ENCODE data around the gene EXOC4.
"Not testable (repeated sequence)": the region's sequence is repeated elsewhere in the genome, so short reads cannot be mapped to it uniquely, and the experiment has no call there.

Gene EXOC4

DNA sequence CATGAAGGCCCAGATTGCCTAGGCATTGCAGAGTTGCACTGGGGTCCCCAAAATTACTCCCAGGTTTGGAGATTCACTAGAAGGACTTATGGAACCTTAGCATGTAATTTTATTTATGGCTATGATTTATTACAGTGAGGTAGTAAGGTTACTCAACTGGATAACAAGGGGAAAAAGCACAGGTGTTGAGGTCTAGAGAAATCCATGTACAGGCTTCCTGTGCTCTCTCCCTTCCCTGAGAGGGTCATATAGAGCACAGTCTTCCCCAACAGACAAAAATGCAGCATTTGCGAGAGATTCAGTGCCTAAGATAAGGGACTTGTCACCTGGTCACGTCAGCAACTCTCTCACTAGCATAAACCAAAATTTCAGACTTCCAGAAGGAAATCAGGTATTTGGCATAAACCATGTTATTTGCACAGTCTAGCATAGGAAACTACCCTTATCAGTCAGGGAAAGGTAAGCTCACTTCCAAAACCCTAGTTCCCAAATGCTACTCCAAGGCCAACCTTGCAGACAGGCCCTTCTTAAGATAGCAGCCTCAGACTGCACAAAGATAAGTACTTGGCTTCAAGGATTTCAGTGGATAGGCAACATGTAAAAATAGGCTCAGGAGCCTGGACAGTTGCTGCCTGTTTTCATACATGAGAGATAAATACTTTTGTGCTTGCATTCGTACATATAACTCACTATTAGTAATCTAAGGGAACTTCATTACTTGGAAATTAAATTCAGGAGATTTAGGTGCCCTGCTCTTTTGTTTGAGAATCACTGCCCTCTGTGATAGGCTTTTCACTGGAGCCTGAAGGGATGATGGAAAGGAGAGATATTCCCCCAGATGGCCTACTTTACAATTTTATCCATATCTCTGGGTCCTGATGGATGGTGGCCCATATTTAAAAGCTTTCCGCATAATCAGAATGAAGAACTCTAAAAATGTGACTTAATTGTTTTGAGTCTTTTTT, 495.8 kb downstream of the EXOC4 start:
- no peak for DNase-seq (ENCODE audit: low read depth, low spot score)

DNA sequence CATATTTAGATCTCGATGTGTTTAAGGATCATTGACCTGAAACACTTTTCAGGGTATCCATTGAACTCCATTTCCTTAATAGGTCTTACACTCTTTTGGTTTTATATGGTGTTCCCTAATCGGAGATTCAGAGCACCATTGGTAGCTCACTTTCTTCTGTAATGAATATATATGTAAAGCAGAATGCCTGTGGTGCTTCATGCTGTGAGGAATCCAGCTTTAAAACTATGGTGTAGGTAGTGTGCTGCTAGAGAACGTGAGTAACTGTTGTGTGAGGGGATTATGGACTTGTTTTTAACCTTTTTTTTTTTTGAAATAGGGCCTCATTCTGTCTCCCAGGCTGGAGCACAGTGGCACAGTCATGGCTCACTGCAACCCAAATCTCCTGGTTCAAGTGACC, 497.4 kb downstream of the EXOC4 start:
- no peak for DNase-seq (ENCODE audit: low read depth, low spot score)

DNA sequence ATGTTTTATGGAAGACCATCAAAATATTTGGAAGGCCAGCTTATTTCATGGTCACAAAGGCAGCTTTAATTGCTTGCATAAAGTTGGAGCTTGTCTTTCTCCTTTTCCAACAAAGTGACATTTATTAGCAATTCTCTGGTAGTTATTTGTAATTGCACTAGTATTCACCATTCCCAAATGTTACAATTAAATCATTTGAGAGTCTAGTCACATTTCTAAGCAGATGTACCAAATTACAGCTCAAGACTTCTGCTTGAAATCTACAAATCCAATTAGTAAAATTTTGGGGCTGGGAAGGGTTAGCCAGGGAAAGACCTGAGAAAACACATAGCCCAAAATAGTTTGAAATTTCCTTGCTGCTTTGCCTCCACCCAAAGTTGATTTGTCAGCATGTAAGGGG, 498.2 kb downstream of the EXOC4 start:
- no peak for DNase-seq (ENCODE audit: low read depth, low spot score)

DNA sequence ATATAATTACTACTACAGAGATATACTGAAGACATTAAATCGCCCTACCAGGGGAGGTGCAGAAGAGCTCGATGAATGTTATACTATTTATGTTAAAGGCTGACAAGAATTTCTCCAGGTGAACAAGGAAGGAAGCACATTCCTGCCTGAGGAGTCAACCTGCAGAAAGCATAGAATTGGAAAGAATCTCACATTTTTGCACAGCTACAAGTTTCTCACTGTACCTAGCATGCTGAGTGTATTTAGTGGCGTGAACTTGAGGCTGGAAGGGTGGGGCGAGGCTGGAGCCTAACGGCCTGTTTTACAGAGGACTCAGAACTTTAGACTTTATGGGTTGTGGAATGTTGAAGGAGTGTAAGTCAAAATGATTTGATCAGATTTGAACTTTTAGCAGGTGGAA, 500.6 kb downstream of the EXOC4 start:
- DNase-seq (ENCODE audit: low read depth, low spot score), result no peak

DNA sequence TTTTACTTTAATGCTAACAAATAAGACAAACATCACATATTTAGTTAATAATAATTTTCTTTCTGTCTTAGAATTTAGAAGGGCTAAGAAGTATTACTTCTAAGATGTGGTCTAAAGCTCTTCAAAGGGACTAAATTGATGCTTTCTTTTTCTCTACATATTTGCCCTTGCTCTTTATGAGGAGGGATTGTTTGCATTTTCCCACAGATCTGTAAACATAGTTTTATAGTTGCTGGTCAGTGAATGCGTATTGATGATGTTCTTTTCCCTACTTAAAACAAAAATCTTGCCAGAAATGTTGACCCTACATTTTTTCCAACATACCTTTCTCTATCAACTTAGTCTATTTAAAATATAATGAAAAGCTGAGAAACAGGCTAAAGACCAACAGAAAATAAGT, 501.8 kb downstream of the EXOC4 start:
- no peak for DNase-seq (ENCODE audit: low read depth, low spot score)

DNA sequence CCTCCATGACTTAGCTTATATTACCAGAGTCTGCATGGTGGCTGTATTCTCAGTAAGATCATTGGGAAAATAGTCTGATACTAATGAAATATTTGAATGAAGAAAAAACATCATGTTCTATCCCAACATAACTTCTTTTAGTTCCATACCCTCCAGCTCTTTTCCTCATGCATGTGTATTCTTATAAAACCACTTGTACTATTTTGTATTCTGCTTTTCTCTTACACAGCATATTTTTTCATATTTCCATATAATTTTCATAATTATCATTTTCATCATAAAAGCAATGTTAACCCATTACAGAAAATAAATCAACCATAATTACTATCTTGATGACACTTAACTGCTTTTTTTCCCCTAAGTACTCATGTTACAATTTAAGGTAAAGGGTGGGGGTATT, 503.0 kb downstream of the EXOC4 start:
- DNase-seq (ENCODE audit: low read depth, low spot score), result no peak

DNA sequence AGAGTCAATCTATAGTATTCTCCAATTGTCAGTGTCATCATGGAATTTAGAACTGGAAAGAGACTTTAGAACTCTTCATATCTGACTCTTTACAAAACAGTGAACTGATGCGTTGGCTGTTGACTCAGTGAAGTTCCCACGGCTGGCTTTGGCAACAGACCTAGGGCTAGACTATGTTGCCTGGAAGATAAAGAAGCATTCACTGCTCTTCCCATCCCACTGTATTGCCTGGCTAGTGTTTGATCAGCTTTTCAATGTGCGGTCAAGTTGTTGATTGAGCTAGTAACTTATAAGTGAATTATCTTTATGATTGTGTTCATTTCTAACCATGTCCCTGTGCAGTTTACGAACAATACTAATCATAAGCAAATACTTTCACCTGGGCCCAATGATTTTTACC, 508.6 kb downstream of the EXOC4 start:
- DNase-seq (ENCODE audit: low read depth, low spot score), result no peak

DNA sequence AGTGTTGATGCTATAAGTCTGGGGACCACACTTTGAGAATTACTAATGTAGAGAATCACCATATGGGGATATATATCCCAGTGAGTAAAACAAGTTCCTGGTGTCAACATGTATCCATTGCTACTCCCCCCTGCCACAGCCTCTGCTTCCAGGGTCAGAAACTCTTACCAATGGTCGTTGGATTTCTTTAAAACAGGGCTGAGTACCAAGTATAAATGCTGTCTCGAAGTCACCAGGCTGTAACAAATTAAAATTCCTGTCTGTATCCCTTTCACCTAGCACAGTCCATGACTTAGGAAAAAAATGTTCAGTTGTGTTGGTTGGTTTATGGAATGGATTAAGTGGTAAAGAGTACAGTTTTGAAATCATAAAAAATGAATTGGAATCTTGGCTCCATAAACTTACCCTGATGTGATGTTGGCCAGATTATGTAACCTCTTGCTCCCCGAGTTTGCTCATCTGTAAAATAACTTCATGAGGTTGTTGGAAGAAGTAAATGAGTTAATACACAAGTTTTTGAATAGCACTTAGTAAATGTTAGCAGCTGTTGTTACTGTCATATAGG, 510.3 kb downstream of the EXOC4 start:
- DNase-seq (ENCODE audit: low read depth, low spot score), result no peak

DNA sequence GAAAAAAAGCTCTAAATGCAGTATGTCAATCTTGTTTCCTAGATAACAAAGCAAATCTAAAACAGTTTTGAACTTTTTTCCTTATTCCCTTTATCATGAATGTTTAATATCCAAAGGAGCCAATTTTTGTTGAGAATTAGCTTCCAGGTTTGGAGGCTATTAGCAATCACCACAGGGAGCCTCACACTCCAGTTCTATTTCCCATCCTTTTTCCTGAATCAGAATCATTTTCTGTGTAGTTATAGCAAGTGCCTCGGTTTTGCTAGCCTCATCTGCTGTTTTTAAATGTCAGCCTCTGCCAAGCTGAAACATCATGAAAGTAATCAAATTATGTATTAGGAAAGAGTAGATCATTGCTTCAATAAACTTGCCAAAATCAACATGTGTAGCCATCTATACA, 516.8 kb downstream of the EXOC4 start:
- no peak for DNase-seq (ENCODE audit: low read depth, low spot score)

DNA sequence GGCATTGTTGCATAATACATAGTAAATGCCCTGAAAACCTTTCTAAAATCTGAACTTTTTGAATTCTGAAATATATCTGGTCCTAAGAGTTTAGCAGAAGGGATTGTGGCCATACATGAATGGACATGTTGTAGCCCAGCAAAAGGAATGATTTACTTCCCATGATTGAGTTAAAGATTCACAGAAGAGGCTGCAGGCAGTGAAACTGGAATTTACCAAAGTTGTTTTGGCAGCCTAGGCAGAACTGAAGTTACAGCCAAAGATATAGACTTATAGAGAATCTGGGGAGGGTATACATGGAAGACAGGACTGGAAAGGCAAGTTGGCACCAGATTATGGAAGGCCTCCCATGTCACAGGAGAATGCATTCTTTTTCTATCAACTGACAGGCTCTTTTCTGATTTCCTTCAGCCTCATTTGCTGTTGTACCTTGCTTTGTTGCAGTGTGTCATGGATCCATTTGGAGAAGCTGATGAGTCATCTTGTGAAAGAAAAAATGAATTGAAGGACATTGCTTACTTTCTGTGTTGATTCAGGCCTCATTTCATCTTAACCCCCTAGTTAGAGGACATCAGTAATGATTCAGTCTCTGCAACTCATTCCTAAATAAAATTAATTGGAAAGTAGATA, 518.1 kb downstream of the EXOC4 start:
- no peak for DNase-seq (ENCODE audit: low read depth, low spot score)

DNA sequence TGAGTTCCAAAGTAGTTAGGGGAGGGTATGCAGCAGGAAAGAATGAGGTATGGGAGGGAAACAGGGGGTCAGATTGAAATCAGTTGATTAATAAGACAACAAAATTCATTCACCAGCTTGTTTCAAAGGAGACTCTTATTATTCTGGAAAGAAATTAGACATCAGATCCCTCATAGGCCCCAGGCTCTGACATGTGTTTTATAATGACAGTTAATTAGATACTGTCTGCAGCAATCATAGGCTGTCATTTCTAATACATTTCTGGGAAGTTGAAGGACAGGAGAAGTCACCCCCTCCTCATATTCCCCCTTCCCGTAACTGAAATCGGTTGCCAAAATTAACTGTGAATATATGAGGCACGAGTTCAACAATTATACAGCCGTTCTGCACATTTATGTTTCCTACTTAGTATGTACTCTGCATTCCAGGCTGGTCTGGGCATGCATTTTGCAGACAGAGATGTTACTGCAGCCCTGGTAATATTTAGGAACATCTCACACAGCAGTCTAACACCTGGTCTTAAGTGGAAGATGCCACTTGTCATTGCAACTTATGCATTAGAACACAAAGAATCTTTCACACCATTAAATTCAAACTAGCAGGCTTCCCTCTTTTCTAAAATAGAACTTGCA, 519.0 kb downstream of the EXOC4 start:
- no peak for DNase-seq (ENCODE audit: low read depth, low spot score)

DNA sequence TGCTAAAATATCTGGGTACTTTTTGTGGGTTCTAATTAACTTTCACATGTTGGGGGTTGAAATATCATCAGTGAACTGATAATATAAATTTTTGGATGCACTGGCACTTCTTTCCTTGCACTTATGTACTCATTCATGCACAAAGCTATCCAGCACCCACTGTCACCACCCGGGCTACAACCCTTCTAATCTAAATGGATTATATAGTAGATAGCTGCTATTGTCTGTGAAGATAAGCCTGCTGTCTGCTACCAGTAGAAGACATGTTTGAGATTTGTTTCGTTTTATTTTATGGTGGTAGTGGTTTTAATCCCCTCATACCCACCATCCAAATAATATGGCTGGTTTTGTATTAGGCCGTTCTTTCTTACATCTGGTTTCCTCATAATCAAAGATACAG, 520.7 kb downstream of the EXOC4 start:
- no peak for DNase-seq (ENCODE audit: low read depth, low spot score)

DNA sequence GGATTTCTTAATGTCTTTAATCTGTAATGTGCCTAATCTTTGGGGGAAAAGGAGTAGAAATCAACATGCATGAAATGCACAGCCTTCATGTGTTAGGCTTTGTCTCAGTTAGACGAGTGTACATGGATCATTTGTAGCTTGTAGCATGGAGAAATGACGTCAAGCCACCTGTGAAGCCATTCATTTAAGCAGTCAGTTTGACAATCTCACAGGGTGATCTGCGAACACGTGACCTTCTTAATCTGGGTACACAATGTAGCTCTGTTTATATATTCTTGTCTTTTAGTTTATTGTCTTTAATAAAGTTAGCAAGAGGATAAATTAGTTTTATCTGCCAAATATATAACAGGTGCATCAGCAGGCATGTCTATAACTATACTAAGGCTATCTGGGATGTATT, 522.3 kb downstream of the EXOC4 start:
- no peak for DNase-seq (ENCODE audit: low read depth, low spot score)

DNA sequence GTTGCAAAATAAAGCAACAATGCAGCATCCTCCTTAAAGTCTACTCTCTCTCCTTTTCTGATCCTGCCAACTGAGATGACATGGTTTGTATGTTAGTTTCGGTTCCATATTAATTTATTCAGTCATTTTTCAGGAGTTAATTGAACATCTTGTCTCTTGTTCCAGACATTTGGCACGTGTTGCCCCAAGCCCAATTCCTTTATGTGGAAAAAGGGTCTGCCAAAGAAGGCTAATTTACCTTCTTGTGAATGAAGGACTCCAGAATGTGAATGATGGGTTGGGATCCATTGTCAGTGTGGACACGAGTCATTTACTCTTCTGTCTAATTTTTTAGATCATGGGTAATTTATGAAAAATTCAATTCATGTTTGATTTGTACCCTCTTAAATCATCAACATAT, 523.4 kb downstream of the EXOC4 start:
- no peak for DNase-seq (ENCODE audit: low read depth, low spot score)

DNA sequence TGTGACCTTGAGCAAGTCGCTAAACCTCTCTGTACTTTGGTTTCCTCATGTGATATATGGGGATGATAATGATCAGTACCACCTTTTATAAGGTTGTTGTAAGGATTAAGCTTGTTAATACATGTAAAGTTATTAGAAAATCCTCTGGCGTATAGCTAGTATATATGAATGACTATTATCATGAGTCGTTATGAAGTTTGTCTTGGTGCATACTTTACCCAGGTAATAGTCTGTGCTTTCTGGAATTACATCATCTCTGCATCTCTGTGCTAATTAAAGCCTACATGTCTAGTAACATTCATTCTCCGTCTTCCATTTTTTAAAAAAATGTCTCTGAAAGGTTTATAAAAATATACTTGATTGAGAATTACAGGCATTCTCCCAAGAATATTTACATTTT, 524.8 kb downstream of the EXOC4 start:
- no peak for DNase-seq (ENCODE audit: low read depth, low spot score)

DNA sequence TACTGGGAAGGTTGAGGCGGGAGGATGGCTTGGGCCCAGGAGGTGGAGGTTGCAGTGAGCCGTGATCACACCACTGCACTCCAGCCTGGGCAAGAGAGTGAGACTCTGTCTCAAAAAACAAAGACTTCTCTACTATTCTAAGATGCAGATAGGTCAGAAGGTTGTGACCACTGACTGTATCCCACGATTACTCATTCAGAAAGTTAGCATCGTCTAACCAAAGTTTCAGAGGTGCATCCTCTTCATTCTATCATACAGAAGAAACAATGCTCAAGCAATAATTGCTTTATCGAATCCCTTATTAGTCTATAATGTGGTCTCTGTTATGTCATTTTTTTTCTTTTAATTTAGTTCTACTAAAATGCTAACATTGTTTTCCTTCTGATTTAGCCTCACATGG, 525.6 kb downstream of the EXOC4 start:
- DNase-seq (ENCODE audit: low read depth, low spot score), result no peak

DNA sequence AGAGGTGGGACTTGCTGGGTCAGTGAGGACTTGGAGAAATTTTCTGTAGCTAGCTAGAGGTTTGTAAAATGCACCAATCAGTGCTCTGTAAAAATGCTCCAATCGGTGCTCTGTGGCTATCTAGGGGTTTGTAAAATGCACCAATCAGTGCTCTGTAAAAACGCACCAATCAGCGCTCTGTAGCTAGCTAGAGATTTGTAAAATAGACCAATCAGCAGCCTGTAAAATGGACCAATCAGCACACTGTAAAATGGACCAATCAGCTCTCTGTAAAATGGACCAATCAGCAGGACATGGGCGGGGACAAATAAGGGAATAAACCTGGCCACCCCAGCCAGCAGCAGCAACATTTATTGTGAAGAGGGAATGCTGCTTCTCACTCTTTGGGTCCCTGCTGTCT, 526.7 kb downstream of the EXOC4 start:
- not testable (repeated sequence) for DNase-seq (ENCODE audit: low read depth, low spot score)

DNA sequence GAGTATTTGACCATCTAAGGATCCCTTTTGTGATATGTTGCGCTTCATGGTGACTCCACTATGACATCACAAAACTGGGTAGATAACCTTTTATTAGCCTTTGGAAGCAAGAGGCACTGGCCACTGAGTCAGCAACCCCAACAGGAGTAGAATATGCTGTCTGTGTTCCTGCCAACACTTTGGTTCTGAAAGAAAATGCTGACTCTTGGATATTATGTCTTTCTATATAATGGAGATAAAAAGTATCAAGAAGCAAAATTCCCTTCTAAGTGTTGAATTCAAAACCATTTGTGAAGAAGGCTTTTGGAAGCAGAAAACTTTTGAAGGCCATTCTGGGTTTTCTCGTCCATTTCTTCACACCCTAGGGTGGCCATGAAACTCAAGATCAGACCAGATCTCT, 528.0 kb downstream of the EXOC4 start:
- DNase-seq (ENCODE audit: low read depth, low spot score), result no peak

DNA sequence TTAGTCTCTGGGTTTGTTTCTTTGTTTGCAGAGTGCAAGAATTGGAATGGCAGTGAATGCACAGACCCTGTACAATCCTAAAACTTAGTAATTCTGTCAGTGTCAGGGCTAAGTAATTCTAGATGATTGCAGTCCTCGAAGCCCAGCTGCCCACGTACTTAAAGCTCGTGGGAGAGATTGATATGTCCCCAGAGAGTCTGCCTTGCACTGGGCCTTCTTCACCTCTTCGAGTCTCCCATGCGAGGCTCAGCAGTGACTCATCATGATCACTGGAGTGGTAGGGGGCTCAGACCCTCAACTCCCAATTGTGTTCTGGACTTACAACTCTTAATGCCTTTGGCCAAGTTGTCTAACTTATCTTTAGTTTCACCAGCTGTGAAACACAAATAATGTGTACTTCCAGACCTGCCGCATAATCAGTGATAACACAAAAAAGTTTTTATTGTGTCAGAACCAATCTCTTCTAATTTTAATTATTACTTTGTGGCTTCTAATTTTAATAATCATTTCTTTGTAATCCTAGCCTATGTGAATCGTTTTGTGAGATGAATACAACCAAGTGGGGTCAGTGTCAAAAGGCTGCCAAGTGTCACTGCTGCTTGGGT, 528.7 kb downstream of the EXOC4 start:
- DNase-seq (ENCODE audit: low read depth, low spot score), result no peak

DNA sequence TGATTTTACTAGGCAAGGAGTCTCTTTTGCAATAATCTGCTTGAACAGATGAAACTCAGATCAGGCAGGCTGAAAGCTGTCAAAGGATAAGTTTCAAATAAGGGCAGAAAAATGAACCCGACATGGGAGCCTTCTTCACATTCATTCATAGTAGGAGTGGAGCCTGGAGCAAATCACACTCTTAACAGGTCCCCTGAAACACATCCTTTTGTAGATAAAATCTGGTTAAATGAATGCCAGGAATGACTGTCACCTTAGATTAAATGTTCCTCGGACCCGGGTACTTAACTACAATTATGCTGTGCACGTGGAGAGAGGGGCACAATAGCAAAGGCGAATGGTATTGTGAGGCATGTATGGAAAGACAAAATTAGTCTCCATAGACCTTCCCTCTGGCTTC, 529.6 kb downstream of the EXOC4 start:
- no peak for DNase-seq (ENCODE audit: low read depth, low spot score)

DNA sequence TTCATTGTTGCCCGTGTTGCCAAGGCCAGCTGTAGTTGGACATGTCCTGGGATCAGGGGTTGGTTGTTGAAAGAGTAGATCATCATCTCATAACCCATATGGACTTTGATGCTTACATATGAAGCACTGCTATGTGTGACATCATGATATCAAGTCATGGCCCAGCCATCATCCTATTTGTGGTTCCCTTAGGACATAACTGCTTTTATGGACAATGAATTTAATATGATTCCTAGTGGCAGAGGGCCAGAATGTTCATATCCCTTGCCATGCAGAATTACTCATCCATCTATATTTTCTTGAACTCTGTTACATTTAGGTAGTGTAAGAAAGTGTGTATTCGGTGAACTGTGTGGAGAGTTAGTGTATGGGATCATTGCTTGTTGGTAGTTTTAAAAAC, 530.4 kb downstream of the EXOC4 start:
- no peak for DNase-seq (ENCODE audit: low read depth, low spot score)

DNA sequence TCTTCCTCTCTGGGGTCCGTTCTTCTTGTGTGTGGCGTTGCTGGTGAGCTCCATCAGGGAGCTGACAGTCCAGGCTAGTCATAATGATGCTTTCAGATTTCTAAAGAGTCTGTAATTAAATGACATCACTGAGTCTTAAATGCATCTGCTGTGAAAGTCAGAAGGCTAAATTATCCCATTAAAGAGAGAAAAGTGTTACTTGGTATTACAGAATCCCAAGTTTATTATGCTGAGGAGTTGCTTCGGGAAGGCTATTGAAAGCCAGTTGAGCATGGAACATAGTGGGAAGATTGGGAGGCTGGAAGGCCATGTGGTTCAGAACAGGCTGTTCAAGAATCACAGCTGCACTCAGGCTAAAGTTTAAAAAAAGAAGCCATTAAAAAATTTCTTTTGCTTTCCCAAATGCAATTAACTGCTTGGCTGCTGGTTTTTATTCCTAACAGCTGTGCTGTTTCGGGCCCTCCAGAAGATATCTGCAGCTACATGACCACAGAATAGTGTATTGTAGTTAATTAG, 531.7 kb downstream of the EXOC4 start:
- no peak for DNase-seq (ENCODE audit: low read depth, low spot score)

All from brain pericyte (primary cell).